Muscle layer of duodenum (tissue), 2 donors: ENCODE data around the gene PCBP3.
"Not testable (repeated sequence)": the region's sequence is repeated elsewhere in the genome, so short reads cannot be mapped to it uniquely, and the experiment has no call there.

ENCODE experiments used
- H3K27ac ChIP-seq: one replicate; pipeline ENCODE4 v1.7.0; 2013; ENCODE audit warnings: mild to moderate bottlenecking, low read length
- H3K27me3 ChIP-seq: one replicate; pipeline ENCODE4 v1.7.0; 2013; ENCODE audit warnings: low read depth, mild to moderate bottlenecking, control low read depth, low read length
- H3K36me3 ChIP-seq, 2 donors: one replicate each; pipeline ENCODE4 v1.7.0; 2013; ENCODE audit warnings: low read length in 2 of 2, control low read depth in 1 of 2, mild to moderate bottlenecking in 1 of 2; ENCODE audit not compliant: insufficient read depth in 2 of 2, control insufficient read depth in 1 of 2
- H3K4me1 ChIP-seq, 2 donors: one replicate each; pipeline ENCODE4 v1.7.0; 2013; ENCODE audit warnings: low read length in 2 of 2, mild to moderate bottlenecking in 2 of 2, control low read depth in 1 of 2, moderate library complexity in 1 of 2; ENCODE audit not compliant: insufficient read depth in 2 of 2, control insufficient read depth in 1 of 2
- H3K4me3 ChIP-seq, 2 donors: one replicate each; pipeline ENCODE4 v1.7.0; 2013; ENCODE audit warnings: low read length in 2 of 2, low read depth in 1 of 2, mild to moderate bottlenecking in 1 of 2
- H3K9me3 ChIP-seq, 2 donors: one replicate each; pipeline ENCODE4 v1.7.0; 2013; ENCODE audit warnings: low read length in 2 of 2, control low read depth in 1 of 2, mild to moderate bottlenecking in 1 of 2; ENCODE audit not compliant: control insufficient read depth in 1 of 2
- donor health status: healthy.

Gene PCBP3

GRCh38 chr21:45603481-45603880 is 40.0 kb upstream of the PCBP3 start:
- H3K36me3 ChIP-seq: no peaks in the 10 kb centered on the region
- peaks cover 12 to 13% of the 10 kb centered on the region in 2 donors for H3K9me3 ChIP-seq

GRCh38 chr21:45604681-45605080 is 38.8 kb upstream of the PCBP3 start:
- H3K36me3 ChIP-seq, H3K27ac ChIP-seq, H3K4me3 ChIP-seq, H3K27me3 ChIP-seq, H3K4me1 ChIP-seq: not testable (repeated sequence)
- H3K9me3 ChIP-seq: peaks cover 12 to 13% of the 10 kb centered on the region in 2 donors

More at GRCh38 chr21:45603481-45603880, 40.0 kb upstream of the PCBP3 start:
- Histone ChIP-seq H3K27me3 (no peaks in the 10 kb centered on the region), H3K4me3 (no peak overlapping the region), H3K4me1 (no peaks in the 10 kb centered on the region), H3K27ac (no peak overlapping the region)

- Histone ChIP-seq H3K9me3 (peaks cover 12 to 13% of the 10 kb centered on the region in 2 donors), H3K4me1 (no peaks in the 10 kb centered on the region), H3K4me3 (no peak overlapping the region), H3K27ac (no peak overlapping the region), H3K27me3 (no peaks in the 10 kb centered on the region), H3K36me3 (no peaks in the 10 kb centered on the region)
These were observed 36.3 kb upstream of the PCBP3 start for GRCh38 chr21:45607021-45607908.

GRCh38 chr21:45607909-45608295 is 35.6 kb upstream of the PCBP3 start:
- no peak overlapping the region for H3K4me3 ChIP-seq
- peaks cover 12 to 13% of the 10 kb centered on the region in 2 donors for H3K9me3 ChIP-seq
- H3K36me3 ChIP-seq: no peaks in the 10 kb centered on the region
- no peak overlapping the region for H3K27ac ChIP-seq
- H3K4me1 ChIP-seq: no peaks in the 10 kb centered on the region
- H3K27me3 ChIP-seq: no peaks in the 10 kb centered on the region

- H3K27me3 ChIP-seq, H3K27ac ChIP-seq, H3K4me1 ChIP-seq, H3K9me3 ChIP-seq, H3K36me3 ChIP-seq, H3K4me3 ChIP-seq: not testable (repeated sequence)
These were observed 34.6 kb upstream of the PCBP3 start for GRCh38 chr21:45608747-45609470.

GRCh38 chr21:45609616-45610015 is 33.9 kb upstream of the PCBP3 start:
- not testable (repeated sequence) for H3K4me1 ChIP-seq, H3K9me3 ChIP-seq, H3K27me3 ChIP-seq, H3K36me3 ChIP-seq, H3K27ac ChIP-seq, H3K4me3 ChIP-seq

GRCh38 chr21:45611296-45611695 is 32.2 kb upstream of the PCBP3 start:
- Histone ChIP-seq H3K4me3 (no peak overlapping the region), H3K9me3 (no peaks in the 10 kb centered on the region), H3K4me1 (no peaks in the 10 kb centered on the region), H3K27ac (no peak overlapping the region), H3K36me3 (no peaks in the 10 kb centered on the region), H3K27me3 (peaks cover 2% of the 10 kb centered on the region)

- Histone ChIP-seq H3K27me3 (peaks cover 4% of the 10 kb centered on the region), H3K27ac (no peak overlapping the region), H3K4me3 (no peak overlapping the region), H3K36me3 (no peaks in the 10 kb centered on the region), H3K4me1 (no peaks in the 10 kb centered on the region), H3K9me3 (no peaks in the 10 kb centered on the region)
These were observed 31.4 kb upstream of the PCBP3 start for GRCh38 chr21:45611939-45612664.

- H3K36me3 ChIP-seq, H3K4me3 ChIP-seq, H3K27ac ChIP-seq, H3K9me3 ChIP-seq, H3K27me3 ChIP-seq, H3K4me1 ChIP-seq: not testable (repeated sequence)
These were observed 30.9 kb upstream of the PCBP3 start for GRCh38 chr21:45612665-45613019.

GRCh38 chr21:45613396-45613795 is 30.1 kb upstream of the PCBP3 start:
- no peaks in the 10 kb centered on the region for H3K4me1 ChIP-seq
- H3K36me3 ChIP-seq: no peaks in the 10 kb centered on the region
- H3K9me3 ChIP-seq: no peaks in the 10 kb centered on the region
- H3K27ac ChIP-seq: no peak overlapping the region
- H3K27me3 ChIP-seq: peaks cover 4% of the 10 kb centered on the region
- no peak overlapping the region for H3K4me3 ChIP-seq

GRCh38 chr21:45613881-45614280 is 29.6 kb upstream of the PCBP3 start:
- Histone ChIP-seq H3K4me3 (no peak overlapping the region), H3K27ac (no peak overlapping the region), H3K4me1 (no peaks in the 10 kb centered on the region), H3K27me3 (peaks cover 7% of the 10 kb centered on the region), H3K36me3 (no peaks in the 10 kb centered on the region), H3K9me3 (peaks cover 0 to under 1% of the 10 kb centered on the region in 2 donors)
